CD14-positive monocyte (primary cell): ENCODE measurements around the gene LAMC3. TPM values are rescaled to one million over a fixed set of nuclear protein-coding genes. Genes with fewer than 3 reads are reported as not detected.

Experiments
- DNase-seq, 3 donors: peaks; one replicate each; pipeline ENCODE4 v3.0.0-alpha.2; 2011 to 2022
- H2AFZ ChIP-seq: 2 replicates; pipeline ENCODE4 v1.6.0; 2012; ENCODE audit warnings: mild to moderate bottlenecking, low read depth, low read length, inconsistent platforms; ENCODE audit not compliant: insufficient read depth, poor library complexity, severe bottlenecking
- H3K27ac ChIP-seq, 2 donors: 1 replicate in 1 of 2; 2 replicates in 1 of 2; pipeline ENCODE4 v1.5.1; 2012 to 2013; ENCODE audit warnings: low read length in 2 of 2, control low read depth in 1 of 2, inconsistent platforms in 1 of 2, low read depth in 1 of 2, mild to moderate bottlenecking in 1 of 2
- H3K27me3 ChIP-seq, 2 donors: one replicate each; pipeline versions ENCODE4 v1.6.0 to v1.6.1; 2011 to 2013; ENCODE audit warnings: low read length in 2 of 2; ENCODE audit not compliant: control insufficient read depth in 2 of 2, insufficient read depth in 2 of 2
- H3K36me3 ChIP-seq, 2 donors: replicated peaks in 1 of 2; 1 replicate in 1 of 2; 2 replicates in 1 of 2; pipeline versions ENCODE4 v1.5.1 to v1.6.1; 2012 to 2013; ENCODE audit warnings: low read length in 2 of 2, control low read depth in 1 of 2, inconsistent platforms in 1 of 2, mild to moderate bottlenecking in 1 of 2; ENCODE audit not compliant: insufficient read depth in 2 of 2, control insufficient read depth in 1 of 2
- H3K4me1 ChIP-seq, 2 donors: 1 replicate in 1 of 2; 2 replicates in 1 of 2; pipeline versions ENCODE4 v1.5.1 to v1.6.1; 2012 to 2013; ENCODE audit warnings: low read length in 2 of 2, control low read depth in 1 of 2, inconsistent platforms in 1 of 2, mild to moderate bottlenecking in 1 of 2, moderate library complexity in 1 of 2; ENCODE audit not compliant: insufficient read depth in 2 of 2, control insufficient read depth in 1 of 2
- H3K4me2 ChIP-seq: replicated peaks from 2 replicates; pipeline ENCODE3; 2012; ENCODE audit warnings: low read length, moderate library complexity, mild to moderate bottlenecking; ENCODE audit not compliant: poor library complexity, severe bottlenecking; ENCODE audit errors: extremely low read depth
- H3K4me3 ChIP-seq, 3 experiments: fragments of 200-600 bp in 1 of 3; sonication (generic) in 1 of 3; replicated peaks in 1 of 3; 1 replicate in 2 of 3; 2 replicates in 1 of 3; pipeline ENCODE4 v1.5.1; 2011 to 2013; ENCODE audit warnings: low read length in 3 of 3, mild to moderate bottlenecking in 3 of 3, control low read depth in 2 of 3, low read depth in 2 of 3, inconsistent platforms in 1 of 3, moderate library complexity in 1 of 3
- H3K79me2 ChIP-seq: 2 replicates; pipeline ENCODE4 v1.6.0; 2012; ENCODE audit warnings: mild to moderate bottlenecking, control low read depth, inconsistent platforms, low read length, moderate library complexity; ENCODE audit not compliant: insufficient read depth
- H3K9ac ChIP-seq: 2 replicates; pipeline ENCODE4 v1.6.0; 2017; ENCODE audit warnings: low read length, mild to moderate bottlenecking; ENCODE audit not compliant: insufficient read depth, poor library complexity, severe bottlenecking
- H3K9me3 ChIP-seq, 2 donors: replicated peaks in 1 of 2; 1 replicate in 1 of 2; 2 replicates in 1 of 2; pipeline versions ENCODE4 v1.5.1 to v1.6.1; 2012 to 2013; ENCODE audit warnings: low read length in 2 of 2, control low read depth in 1 of 2; ENCODE audit not compliant: control insufficient read depth in 1 of 2, insufficient read depth in 1 of 2
- H4K20me1 ChIP-seq: 2 replicates; pipeline ENCODE4 v1.6.0; 2012; ENCODE audit warnings: mild to moderate bottlenecking, low read length, control low read depth, moderate library complexity; ENCODE audit not compliant: insufficient read depth
- H3K27ac Mint-ChIP-seq, 7 donors: one replicate each; pipeline ENCODE4 v1.8.0; 2020; ENCODE audit warnings: mild to moderate bottlenecking in 7 of 7, mixed read lengths in 7 of 7, moderate library complexity in 6 of 7, inconsistent platforms in 2 of 7
- H3K27me3 Mint-ChIP-seq, 3 donors: one replicate each; pipeline ENCODE4 v1.8.0; 2021 to 2022; ENCODE audit warnings: low read depth in 3 of 3, mild to moderate bottlenecking in 3 of 3, mixed read lengths in 3 of 3, moderate library complexity in 3 of 3, inconsistent platforms in 1 of 3
- H3K36me3 Mint-ChIP-seq, 2 donors: one replicate each; pipeline ENCODE4 v1.8.0; 2020; ENCODE audit warnings: mixed read lengths in 2 of 2, inconsistent platforms in 1 of 2, mild to moderate bottlenecking in 1 of 2
- H3K4me1 Mint-ChIP-seq: one replicate; pipeline ENCODE4 v1.8.0; 2020; ENCODE audit warnings: mild to moderate bottlenecking, mixed read lengths
- H3K4me3 Mint-ChIP-seq, 2 donors: one replicate each; pipeline ENCODE4 v1.8.0; 2020; ENCODE audit warnings: mild to moderate bottlenecking in 2 of 2, mixed read lengths in 2 of 2, moderate library complexity in 1 of 2
- H3K9me3 Mint-ChIP-seq, 7 donors: one replicate each; pipeline ENCODE4 v1.8.0; 2020 to 2022; ENCODE audit warnings: mixed read lengths in 7 of 7, mild to moderate bottlenecking in 6 of 7, moderate library complexity in 6 of 7, inconsistent platforms in 2 of 7
- CTCF ChIP-seq: fragments of 200-600 bp; IDR thresholded peaks from one replicate; pipeline ENCODE4 v1.8.0; 2022; ENCODE audit warnings: antibody characterized with exemption, mild to moderate bottlenecking
- WGBS: methylation state at CpG from one replicate; pipeline ENCODE4 v1.1.5; 2013; ENCODE audit warnings: missing lambda C conversion rate; ENCODE audit not compliant: insufficient coverage; 5-methylcytosine and 5-hydroxymethylcytosine counted together
- intact Hi-C, 2 donors: fragments of 100-400 bp; cut with micrococcal nuclease; formaldehyde crosslinking; loops; one replicate each; pipeline versions ENCODE4 v1.15.0 to v1.15.1; 2023
- polyA plus RNA-seq, 3 donors: library from polyadenylated mRNA; depleted of rRNA in 1 of 3; unstranded in 2 of 3; stranded (reverse) in 1 of 3; fragments of 300-500 nt in 2 of 3; fragments of >200 nt in 1 of 3; fragmentation: Illumina TruSeq in 2 of 3; gene quantifications; 1 replicate in 2 of 3; 2 replicates in 1 of 3; pipeline ENCODE4 v1.2.3, GENCODE V29; 2012 to 2021

LAMC3 gene
- polyA plus RNA-seq, 3 donors = 0.19 TPM; not detected in 2

GRCh38 chr9:130983970-130984369 is 25.0 kb upstream of the LAMC3 start:
- Histone ChIP-seq H2AFZ (no peak overlapping the region), H3K79me2 (no peaks in the 10 kb centered on the region), H3K9ac (no peak overlapping the region), H3K4me2 (no peak overlapping the region), H4K20me1 (no peaks in the 10 kb centered on the region), H3K4me1 (peaks cover 23% of the 10 kb centered on the region in 2 donors), H3K27ac (no peak overlapping the region), H3K4me3 (no peak overlapping the region), H3K9me3 (no peaks in the 10 kb centered on the region), H3K27me3 (no peaks in the 10 kb centered on the region), H3K36me3 (no peaks in the 10 kb centered on the region)
- Mint-ChIP-seq H3K27ac (no peak overlapping the region), H3K4me1 (peaks cover 25% of the 10 kb centered on the region), H3K9me3 (peaks cover 0 to 3% (median 0%) of the 10 kb centered on the region in 7 donors), H3K36me3 (no peaks in the 10 kb centered on the region), H3K4me3 (no peak overlapping the region), H3K27me3 (peaks cover 2 to 3% (median 2%) of the 10 kb centered on the region in 3 donors)
- TF ChIP-seq CTCF = no peak
- WGBS = 94% methylated on average over 7 of the region's 11 CpGs
- DNase-seq = no peak
- intact Hi-C loops = no loop called here

GRCh38 chr9:130984521-130984920 is 24.5 kb upstream of the LAMC3 start:
- Histone ChIP-seq H3K4me2 (no peak overlapping the region), H3K9ac (no peak overlapping the region), H3K4me3 (no peak overlapping the region), H3K4me1 (peaks cover 23% of the 10 kb centered on the region in 2 donors), H3K36me3 (no peaks in the 10 kb centered on the region), H2AFZ (no peak overlapping the region), H3K27ac (no peak overlapping the region), H3K27me3 (no peaks in the 10 kb centered on the region), H3K9me3 (no peaks in the 10 kb centered on the region), H4K20me1 (no peaks in the 10 kb centered on the region), H3K79me2 (no peaks in the 10 kb centered on the region)
- intact Hi-C loops = no loop called here
- Mint-ChIP-seq H3K4me3 (no peak overlapping the region), H3K27ac (no peak overlapping the region), H3K36me3 (no peaks in the 10 kb centered on the region), H3K9me3 (peaks cover 0 to 3% (median 0%) of the 10 kb centered on the region in 7 donors), H3K27me3 (peaks cover 0 to 3% (median 2%) of the 10 kb centered on the region in 3 donors), H3K4me1 (peaks cover 25% of the 10 kb centered on the region)
- WGBS = 100% methylated on average over 1 of the region's 8 CpGs
- DNase-seq = no peak
- no peak for TF ChIP-seq CTCF
